Gastroesophageal sphincter (tissue), 3 donors: ENCODE measurements around the gene SLC18A3.

Experiments used
- EP300 ChIP-seq: sonication (generic); formaldehyde crosslinking; IDR thresholded peaks from one replicate; pipeline ENCODE4 v1.6.1; 2017; ENCODE audit warnings: antibody characterized with exemption, mild to moderate bottlenecking
- POLR2A ChIP-seq, 2 donors: fragments of 450-650 bp; IDR thresholded peaks; one replicate each; pipeline ENCODE4 v1.6.1; 2017; ENCODE audit warnings: antibody characterized with exemption in 2 of 2, mild to moderate bottlenecking in 2 of 2, moderate library complexity in 1 of 2
- POLR2AphosphoS5 ChIP-seq: sonication (generic); formaldehyde crosslinking; IDR thresholded peaks from one replicate; pipeline ENCODE4 v1.6.1; 2017; ENCODE audit warnings: antibody characterized with exemption
- TF ChIP-seq, protein P1 (sequence below), 4 experiments: fragments of 200-600 bp in 2 of 4; fragments of 450-650 bp in 2 of 4; sonication (generic) in 1 of 4; IDR thresholded peaks; one replicate each; pipeline ENCODE4 v1.5.1; 2017 to 2019; ENCODE audit warnings: antibody characterized with exemption in 4 of 4, mild to moderate bottlenecking in 2 of 4, moderate library complexity in 2 of 4

DNA sequence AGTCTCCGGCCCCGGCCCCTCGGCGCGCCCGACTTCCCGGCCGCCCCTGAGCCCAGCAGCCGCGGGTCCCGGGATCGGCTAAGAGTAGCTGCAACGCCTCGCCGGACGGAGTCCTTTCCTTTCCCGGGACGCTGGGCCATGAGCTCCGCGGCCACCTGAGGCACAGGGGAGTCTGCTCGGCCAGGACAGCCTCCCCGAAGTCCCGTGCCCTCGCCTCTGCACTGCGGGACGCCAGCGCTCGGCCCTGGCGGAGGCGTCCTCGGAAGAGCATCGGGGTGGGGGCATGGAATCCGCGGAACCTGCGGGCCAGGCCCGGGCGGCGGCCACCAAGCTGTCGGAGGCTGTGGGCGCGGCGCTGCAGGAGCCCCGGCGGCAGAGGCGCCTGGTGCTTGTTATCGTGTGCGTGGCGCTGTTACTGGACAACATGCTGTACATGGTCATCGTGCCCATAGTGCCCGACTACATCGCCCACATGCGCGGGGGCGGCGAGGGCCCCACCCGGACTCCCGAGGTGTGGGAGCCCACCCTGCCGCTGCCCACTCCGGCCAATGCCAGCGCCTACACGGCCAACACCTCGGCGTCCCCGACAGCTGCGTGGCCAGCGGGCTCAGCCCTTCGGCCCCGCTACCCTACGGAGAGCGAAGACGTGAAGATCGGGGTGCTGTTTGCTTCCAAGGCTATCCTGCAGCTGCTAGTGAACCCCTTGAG lies 502 bp downstream of the SLC18A3 start:
- TF ChIP-seq, protein P1, sequence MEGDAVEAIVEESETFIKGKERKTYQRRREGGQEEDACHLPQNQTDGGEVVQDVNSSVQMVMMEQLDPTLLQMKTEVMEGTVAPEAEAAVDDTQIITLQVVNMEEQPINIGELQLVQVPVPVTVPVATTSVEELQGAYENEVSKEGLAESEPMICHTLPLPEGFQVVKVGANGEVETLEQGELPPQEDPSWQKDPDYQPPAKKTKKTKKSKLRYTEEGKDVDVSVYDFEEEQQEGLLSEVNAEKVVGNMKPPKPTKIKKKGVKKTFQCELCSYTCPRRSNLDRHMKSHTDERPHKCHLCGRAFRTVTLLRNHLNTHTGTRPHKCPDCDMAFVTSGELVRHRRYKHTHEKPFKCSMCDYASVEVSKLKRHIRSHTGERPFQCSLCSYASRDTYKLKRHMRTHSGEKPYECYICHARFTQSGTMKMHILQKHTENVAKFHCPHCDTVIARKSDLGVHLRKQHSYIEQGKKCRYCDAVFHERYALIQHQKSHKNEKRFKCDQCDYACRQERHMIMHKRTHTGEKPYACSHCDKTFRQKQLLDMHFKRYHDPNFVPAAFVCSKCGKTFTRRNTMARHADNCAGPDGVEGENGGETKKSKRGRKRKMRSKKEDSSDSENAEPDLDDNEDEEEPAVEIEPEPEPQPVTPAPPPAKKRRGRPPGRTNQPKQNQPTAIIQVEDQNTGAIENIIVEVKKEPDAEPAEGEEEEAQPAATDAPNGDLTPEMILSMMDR (IDR thresholded peaks at IDR 0.05), result no peak
- TF ChIP-seq POLR2A (IDR thresholded peaks at IDR 0.05) (no peak), EP300 (no peak), POLR2AphosphoS5 (no peak)
